GM19328 (cell line): ENCODE results near the gene MUL1.

Experiments
- ATAC-seq: cut with Tn5 transposase; IDR thresholded peaks from one replicate; pipeline ENCODE4 v1.9.1; 2021; ENCODE audit warnings: mild to moderate bottlenecking, moderate library complexity; ENCODE audit not compliant: unreplicated experiment

MUL1 gene

GRCh38 chr1:20472121-20472520 is 35.8 kb downstream of the MUL1 start:
- no peak for ATAC-seq

- no peak for ATAC-seq
Measured at GRCh38 chr1:20470194-20470593, 37.8 kb downstream of the MUL1 start.

- no peak for ATAC-seq
Measured at GRCh38 chr1:20469406-20470076, 38.4 kb downstream of the MUL1 start.

DNA sequence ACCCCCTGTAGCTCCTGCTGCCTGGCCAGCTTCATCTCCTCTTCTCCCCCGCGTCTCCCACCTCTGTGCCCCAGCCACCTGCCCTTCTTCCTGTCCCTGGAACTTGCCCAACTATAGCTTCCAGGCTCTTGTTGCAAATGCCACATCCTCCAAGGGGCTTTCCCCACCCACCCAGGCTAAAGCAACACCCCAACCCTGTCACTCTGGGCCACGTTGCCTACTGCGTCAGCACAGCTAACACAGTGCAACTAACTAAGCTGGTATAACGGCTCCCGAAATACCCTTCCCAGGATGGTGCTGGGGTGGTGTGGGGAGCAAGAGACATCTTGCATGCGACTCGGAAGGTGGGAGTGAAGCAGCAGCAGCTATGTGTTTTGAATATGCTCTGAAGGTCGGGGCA is 41.7 kb downstream of the MUL1 start:
- ATAC-seq = no peak

GRCh38 chr1:20465187-20465586 is 42.8 kb downstream of the MUL1 start:
- ATAC-seq = no peak

- ATAC-seq = no peak
Measured at GRCh38 chr1:20463502-20463901, 44.4 kb downstream of the MUL1 start.

- no peak for ATAC-seq
Measured at GRCh38 chr1:20462397-20462796, 45.6 kb downstream of the MUL1 start.

GRCh38 chr1:20458717-20459116 is 49.2 kb downstream of the MUL1 start:
- no peak for ATAC-seq

- ATAC-seq = no peak
Measured at GRCh38 chr1:20454004-20454403, 53.9 kb downstream of the MUL1 start.

GRCh38 chr1:20449735-20450311 is 58.1 kb downstream of the MUL1 start:
- no peak for ATAC-seq
